HEK293 (cell line): ENCODE data around the gene CFAP119.

Experiments
- SCRT1 ChIP-seq: fragments of 450-650 bp; formaldehyde crosslinking; IDR thresholded peaks from 2 replicates; pipeline ENCODE4 v1.5.1; 2016; ENCODE audit warnings: missing biosample characterization, missing genetic modification characterization, borderline replicate concordance
- YY1 ChIP-seq: fragments of 450-650 bp; formaldehyde crosslinking; IDR thresholded peaks from 2 replicates; pipeline ENCODE4 v1.5.1; 2018; ENCODE audit warnings: missing biosample characterization, missing genetic modification characterization
- ZNF302 ChIP-seq: fragments of 450-650 bp; formaldehyde crosslinking; IDR thresholded peaks from 2 replicates; pipeline ENCODE4 v1.5.1; 2016; ENCODE audit warnings: missing biosample characterization, missing genetic modification characterization, low read depth
- ZNF670 ChIP-seq: fragments of 450-650 bp; formaldehyde crosslinking; IDR thresholded peaks from 2 replicates; pipeline ENCODE4 v1.5.1; 2016; ENCODE audit warnings: missing biosample characterization, missing genetic modification characterization, low read depth
- ZNF785 ChIP-seq: fragments of 450-650 bp; formaldehyde crosslinking; IDR thresholded peaks from 2 replicates; pipeline ENCODE4 v1.5.1; 2016; ENCODE audit warnings: missing biosample characterization, missing genetic modification characterization
- TF ChIP-seq, protein P1 (sequence below): fragments of 450-650 bp; formaldehyde crosslinking; IDR thresholded peaks from 2 replicates; pipeline ENCODE4 v1.5.1; 2016; ENCODE audit warnings: missing biosample characterization, missing genetic modification characterization

DNA sequence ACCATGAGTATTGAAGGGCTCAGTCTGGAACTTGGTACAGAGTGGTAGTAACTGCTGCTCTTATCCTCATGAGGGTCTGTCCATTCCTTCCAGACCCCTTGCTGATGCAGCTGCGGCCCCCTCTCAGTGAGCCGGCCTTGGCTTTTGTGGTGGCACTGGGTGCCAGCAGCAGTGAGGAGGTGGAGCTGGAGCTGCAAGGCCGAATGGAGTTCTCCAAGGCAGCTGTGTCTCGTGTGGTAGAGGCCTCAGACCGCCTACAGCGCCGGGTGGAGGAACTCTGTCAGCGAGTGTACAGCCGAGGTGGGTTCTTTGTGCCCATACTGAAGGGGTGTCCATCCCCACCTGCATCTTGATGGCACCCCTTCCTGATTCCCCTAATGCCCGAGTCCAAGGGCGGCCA is 2.2 kb upstream of the CFAP119 start:
- TF ChIP-seq SCRT1 (tag by site-specific recombination) (no peak), ZNF670 (tag by site-specific recombination) (no peak), ZNF302 (tag by site-specific recombination) (no peak), ZNF785 (tag by site-specific recombination) (no peak), YY1 (tag by site-specific recombination) (no peak)
- TF ChIP-seq, protein P1, sequence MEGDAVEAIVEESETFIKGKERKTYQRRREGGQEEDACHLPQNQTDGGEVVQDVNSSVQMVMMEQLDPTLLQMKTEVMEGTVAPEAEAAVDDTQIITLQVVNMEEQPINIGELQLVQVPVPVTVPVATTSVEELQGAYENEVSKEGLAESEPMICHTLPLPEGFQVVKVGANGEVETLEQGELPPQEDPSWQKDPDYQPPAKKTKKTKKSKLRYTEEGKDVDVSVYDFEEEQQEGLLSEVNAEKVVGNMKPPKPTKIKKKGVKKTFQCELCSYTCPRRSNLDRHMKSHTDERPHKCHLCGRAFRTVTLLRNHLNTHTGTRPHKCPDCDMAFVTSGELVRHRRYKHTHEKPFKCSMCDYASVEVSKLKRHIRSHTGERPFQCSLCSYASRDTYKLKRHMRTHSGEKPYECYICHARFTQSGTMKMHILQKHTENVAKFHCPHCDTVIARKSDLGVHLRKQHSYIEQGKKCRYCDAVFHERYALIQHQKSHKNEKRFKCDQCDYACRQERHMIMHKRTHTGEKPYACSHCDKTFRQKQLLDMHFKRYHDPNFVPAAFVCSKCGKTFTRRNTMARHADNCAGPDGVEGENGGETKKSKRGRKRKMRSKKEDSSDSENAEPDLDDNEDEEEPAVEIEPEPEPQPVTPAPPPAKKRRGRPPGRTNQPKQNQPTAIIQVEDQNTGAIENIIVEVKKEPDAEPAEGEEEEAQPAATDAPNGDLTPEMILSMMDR (tag by site-specific recombination), result no peak
